Gastroesophageal sphincter (tissue), 3 donors: Measurements from ENCODE around the gene GNAI1.

ENCODE experiments used
- EP300 ChIP-seq: sonication (generic); formaldehyde crosslinking; IDR thresholded peaks from one replicate; pipeline ENCODE4 v1.6.1; 2017; ENCODE audit warnings: antibody characterized with exemption, mild to moderate bottlenecking
- POLR2A ChIP-seq, 2 donors: fragments of 450-650 bp; IDR thresholded peaks; one replicate each; pipeline ENCODE4 v1.6.1; 2017; ENCODE audit warnings: antibody characterized with exemption in 2 of 2, mild to moderate bottlenecking in 2 of 2, moderate library complexity in 1 of 2
- POLR2AphosphoS5 ChIP-seq: sonication (generic); formaldehyde crosslinking; IDR thresholded peaks from one replicate; pipeline ENCODE4 v1.6.1; 2017; ENCODE audit warnings: antibody characterized with exemption
- TF ChIP-seq, protein P1 (sequence below), 4 experiments: fragments of 200-600 bp in 2 of 4; fragments of 450-650 bp in 2 of 4; sonication (generic) in 1 of 4; IDR thresholded peaks; one replicate each; pipeline ENCODE4 v1.5.1; 2017 to 2019; ENCODE audit warnings: antibody characterized with exemption in 4 of 4, mild to moderate bottlenecking in 2 of 4, moderate library complexity in 2 of 4

DNA sequence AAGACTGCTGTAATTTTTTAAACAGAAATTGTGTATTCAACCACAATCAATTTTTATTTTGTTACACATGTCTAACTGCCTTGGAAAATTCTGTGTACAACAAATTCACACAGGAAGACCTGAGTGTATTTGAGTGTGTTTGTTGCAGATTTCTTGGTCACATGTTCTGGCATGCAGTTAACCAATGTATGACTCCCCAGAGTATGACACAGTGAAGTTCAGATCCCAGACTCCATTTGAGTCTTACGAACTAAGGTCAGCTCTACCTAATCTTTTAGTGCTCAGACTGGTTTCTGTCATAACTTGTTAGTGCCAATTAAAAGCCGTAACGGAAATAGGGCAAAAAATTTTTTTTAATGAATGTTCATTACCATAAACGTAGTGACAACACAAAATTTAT, 5.8 kb downstream of the GNAI1 start:
- TF ChIP-seq POLR2A (IDR thresholded peaks at IDR 0.05) (no peak), POLR2AphosphoS5 (no peak), EP300 (no peak)
- TF ChIP-seq, protein P1, sequence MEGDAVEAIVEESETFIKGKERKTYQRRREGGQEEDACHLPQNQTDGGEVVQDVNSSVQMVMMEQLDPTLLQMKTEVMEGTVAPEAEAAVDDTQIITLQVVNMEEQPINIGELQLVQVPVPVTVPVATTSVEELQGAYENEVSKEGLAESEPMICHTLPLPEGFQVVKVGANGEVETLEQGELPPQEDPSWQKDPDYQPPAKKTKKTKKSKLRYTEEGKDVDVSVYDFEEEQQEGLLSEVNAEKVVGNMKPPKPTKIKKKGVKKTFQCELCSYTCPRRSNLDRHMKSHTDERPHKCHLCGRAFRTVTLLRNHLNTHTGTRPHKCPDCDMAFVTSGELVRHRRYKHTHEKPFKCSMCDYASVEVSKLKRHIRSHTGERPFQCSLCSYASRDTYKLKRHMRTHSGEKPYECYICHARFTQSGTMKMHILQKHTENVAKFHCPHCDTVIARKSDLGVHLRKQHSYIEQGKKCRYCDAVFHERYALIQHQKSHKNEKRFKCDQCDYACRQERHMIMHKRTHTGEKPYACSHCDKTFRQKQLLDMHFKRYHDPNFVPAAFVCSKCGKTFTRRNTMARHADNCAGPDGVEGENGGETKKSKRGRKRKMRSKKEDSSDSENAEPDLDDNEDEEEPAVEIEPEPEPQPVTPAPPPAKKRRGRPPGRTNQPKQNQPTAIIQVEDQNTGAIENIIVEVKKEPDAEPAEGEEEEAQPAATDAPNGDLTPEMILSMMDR (IDR thresholded peaks at IDR 0.05): no peak
